NCI-H526 (cell line): Measurements from ENCODE around the gene EIF4B.
"Not testable (repeated sequence)": the region's sequence is repeated elsewhere in the genome, so short reads cannot be mapped to it uniquely, and the experiment has no call there.

Experiments
- DNase-seq, 2 experiments: peaks; one replicate each; lab custom pipeline; 2025; lab: John Stamatoyannopoulos, UW

EIF4B gene, protein sequence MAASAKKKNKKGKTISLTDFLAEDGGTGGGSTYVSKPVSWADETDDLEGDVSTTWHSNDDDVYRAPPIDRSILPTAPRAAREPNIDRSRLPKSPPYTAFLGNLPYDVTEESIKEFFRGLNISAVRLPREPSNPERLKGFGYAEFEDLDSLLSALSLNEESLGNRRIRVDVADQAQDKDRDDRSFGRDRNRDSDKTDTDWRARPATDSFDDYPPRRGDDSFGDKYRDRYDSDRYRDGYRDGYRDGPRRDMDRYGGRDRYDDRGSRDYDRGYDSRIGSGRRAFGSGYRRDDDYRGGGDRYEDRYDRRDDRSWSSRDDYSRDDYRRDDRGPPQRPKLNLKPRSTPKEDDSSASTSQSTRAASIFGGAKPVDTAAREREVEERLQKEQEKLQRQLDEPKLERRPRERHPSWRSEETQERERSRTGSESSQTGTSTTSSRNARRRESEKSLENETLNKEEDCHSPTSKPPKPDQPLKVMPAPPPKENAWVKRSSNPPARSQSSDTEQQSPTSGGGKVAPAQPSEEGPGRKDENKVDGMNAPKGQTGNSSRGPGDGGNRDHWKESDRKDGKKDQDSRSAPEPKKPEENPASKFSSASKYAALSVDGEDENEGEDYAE

DNA sequence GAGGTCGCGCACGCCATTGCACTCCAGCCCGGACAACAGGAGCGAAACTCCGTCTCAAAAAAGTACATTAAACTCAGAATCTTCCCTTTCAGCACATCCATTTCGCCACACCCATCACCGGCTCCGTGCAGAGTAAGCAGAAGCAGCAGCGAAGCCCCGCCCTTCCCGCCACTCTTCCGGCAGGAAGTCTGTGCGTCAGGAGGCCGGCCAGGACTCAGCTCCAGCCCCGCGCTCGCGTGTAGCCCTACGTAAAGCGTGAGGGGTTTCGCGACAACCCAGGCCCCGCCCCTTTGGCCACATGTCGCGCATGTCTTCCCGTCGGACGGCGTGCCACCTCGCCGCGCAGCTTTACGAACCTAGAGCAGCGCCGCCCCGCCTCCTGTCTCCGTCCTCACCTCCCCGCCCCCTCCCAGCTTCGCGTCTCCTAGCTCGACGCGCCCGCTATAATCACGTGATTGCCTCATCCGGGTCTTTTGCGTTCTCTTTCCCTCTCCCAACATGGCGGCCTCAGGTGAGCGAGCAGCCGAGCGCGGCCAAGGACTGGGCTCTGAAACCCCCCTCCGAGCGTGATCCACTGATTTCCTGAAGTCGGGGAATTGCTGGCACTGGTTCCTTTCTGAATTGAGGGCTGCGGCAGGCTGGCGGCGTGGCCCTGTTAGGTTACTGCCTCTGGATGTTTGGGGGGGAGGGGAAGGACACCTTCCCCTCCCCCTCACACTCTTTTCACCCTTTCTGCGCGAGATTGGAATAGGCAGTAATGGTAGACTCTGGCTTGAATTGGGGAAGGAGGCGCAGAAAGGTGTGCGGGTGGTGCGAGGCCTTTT, at the start of gene EIF4B:
TSS of gene EIF4B (plus strand) at position 471 of the 824 bp plus-strand sequence. CDS start at position 499, 28 bp downstream.
- peak; percentile 98 to 100 for DNase-seq

DNA sequence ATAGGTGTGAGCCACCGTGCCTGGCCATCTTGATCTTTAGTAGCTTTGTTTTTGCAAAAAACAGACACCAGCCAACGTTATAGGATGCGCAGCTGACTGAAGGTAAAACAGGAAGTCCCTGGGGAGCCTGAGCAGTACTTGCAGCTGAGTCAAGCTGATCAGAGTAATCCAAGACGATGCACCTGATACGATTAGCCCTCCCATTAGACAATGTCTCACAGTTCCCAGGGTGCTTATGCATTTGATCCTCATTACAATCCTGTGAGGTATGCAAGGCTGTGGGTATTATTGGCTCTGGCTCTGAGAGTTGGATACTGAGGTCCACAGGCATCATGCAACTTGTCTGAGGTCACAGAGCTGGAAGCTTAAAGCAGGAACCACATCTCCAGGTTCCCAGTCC, 49.3 kb upstream of the EIF4B start:
- peak; percentile 53 to 66 for DNase-seq

DNA sequence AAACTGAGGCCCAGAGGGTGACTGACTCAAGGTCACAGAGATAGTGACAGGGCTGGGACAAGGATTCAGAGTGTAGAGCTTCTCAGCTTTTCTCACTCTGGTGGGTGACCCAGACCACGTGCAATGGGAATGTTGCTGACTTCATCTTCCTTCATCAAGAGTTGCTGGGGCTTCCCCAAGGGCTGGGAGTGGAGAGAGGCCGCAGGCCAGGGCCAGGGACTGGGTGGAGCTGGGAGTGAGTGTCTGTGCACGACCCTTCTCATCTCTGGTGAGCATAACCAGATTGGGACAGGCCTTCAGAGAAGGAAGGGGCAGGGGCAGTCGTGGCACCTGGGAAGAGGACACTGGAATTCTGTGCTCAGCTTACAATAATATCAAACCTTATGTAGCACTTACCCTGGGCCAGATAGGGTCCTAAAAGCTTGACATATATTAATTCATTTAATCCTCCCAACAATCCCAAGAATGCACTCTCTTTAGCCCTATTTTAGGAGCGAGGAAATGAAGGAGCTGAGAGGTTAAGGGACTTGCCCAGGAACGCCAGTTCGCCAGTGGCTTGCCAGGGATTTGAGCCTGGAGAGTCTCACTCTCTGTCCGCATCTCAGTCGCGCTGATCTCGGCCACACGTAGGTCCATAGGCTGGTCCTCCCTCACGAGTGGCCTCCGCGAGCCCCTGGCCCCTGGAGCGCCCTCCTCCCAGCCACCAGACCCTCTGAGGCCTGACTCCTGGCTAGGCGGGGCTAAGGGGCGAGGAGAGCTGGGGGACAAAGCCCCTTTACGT, 41.5 kb upstream of the EIF4B start:
- no peak for DNase-seq

DNA sequence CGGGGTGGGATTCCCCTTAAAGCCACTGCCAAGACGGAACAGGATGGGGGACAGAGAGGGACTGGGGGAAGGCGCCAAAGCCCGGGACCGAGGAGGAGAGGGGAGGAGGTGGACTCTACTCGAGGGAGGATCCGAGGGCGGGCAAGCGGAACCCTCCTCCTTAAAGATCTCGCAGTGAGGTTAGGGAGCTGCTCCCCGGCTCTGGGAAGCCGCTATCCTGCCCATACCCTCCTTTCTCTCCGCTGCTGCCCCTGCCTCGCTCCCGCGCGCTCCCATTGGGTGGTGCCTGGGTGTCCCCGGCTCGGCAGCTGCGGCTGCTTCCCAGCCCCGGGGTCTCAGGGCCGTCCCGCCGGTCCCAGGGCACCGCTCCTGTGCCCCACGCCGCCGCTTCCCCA, 40.9 kb upstream of the EIF4B start:
- DNase-seq, result no peak

DNA sequence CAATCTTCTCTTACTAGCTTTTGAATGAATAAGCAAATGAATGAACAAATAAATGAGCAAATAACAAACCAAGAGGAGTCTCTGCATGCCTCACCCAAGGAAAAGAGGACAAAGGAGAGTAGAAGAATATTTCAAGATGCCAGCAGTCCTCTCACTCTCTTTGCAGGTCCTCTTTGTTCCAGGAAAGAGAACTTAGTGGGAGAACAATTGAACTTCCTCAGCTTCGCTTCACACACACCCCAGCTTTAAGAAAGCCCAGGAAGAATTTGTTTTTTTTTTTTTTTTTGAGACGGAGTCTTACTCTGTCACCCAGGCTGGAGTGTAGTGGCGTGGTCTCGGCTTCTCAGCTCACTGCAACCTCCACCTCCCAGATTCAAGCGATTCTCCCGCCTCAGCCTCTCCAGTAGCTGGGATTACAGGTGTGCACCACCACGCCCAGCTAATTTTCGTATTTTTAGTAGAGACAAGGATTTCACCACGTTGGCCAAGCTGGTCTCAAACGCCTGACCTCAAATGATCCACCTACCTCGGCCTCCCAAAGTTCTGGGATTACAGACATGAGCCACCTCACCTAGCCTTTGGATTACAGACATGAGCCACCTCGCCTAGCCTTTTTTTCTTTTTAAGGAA, 37.0 kb upstream of the EIF4B start:
- no peak for DNase-seq

DNA sequence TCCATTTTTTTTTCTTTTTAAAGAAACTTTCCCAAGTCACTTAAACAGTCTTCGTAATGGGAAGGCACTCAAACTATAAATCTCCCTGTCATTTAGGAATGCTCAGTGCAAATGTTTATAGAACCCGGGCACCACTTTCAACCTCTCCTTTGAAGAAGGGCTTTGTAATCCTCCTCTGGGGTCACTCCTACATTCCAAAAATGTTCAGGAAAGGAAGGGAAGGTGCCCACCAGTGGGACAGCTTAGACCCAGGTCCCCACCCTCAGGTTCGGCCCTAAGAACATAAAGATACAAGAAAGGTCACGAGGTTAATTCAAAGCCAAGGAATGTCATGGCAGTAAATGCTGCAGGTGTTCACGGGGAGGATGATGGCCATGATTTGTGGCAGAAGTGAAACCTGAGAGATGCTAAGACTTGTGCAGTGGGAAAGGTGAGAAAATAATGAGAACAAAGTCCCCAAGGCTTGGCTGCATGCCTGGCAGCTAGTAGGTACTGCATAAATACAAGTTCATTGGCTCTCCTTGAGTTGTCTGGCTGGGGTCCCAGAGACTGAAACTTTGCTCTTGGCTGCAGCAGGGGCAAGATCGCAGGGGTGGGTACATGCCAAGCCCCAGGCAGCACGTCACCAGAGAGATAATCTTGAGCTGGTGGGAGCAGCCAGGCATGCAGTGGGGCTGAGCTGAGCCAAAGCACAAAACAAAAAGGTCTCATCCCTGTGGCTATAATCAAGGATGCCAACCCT, 36.3 kb upstream of the EIF4B start:
- no peak for DNase-seq

DNA sequence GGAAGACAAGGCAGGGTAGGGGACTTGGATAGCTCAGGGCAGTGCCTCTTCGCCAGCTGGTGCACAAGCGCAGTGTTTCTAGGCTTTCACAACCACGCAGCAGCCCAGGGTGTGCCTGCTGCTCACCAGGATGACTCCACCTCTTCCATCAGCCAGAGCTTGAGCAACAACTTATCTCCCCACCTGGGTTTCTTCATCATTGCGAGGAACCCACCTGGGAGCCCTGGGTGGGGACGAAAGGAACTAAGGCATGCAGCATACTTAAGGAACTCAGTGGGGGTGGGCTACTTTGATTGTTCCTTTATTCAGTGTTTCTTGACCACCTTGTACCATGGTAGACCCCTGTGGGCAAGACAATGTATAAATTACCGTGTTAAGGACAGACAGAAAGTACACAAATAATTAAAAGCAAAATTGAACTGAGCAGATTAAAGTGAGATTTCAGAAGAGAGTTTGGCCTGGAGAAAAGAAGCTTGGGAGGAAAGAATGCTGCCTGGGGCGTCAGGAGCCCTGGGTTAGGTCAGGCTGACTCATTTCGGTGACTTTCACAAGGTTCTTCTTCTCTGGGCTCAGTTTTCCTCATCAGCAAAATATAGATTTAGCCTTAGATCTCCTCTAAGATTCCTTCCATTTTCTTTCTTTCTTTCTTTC, 34.5 kb upstream of the EIF4B start:
- no peak for DNase-seq

DNA sequence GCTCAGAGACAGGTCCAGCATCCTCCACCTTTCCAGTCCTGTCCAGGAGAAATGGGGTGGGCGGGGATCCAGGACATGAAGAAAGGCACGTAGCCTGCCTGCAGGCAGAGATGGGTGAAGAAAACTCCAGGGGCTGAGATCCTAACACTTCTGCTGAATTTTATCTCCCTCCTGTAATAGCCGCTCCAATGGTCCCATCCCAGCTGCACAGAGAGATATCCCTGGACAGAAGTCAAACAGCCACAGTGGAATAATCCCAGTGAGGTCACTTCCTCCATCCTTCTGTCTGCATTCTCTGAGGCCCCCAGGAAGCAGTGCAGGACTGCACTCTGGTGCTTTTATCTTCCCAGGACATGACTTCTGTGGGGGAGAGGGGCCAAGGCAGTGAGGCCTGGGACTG, 31.1 kb upstream of the EIF4B start:
- DNase-seq, result no peak

DNA sequence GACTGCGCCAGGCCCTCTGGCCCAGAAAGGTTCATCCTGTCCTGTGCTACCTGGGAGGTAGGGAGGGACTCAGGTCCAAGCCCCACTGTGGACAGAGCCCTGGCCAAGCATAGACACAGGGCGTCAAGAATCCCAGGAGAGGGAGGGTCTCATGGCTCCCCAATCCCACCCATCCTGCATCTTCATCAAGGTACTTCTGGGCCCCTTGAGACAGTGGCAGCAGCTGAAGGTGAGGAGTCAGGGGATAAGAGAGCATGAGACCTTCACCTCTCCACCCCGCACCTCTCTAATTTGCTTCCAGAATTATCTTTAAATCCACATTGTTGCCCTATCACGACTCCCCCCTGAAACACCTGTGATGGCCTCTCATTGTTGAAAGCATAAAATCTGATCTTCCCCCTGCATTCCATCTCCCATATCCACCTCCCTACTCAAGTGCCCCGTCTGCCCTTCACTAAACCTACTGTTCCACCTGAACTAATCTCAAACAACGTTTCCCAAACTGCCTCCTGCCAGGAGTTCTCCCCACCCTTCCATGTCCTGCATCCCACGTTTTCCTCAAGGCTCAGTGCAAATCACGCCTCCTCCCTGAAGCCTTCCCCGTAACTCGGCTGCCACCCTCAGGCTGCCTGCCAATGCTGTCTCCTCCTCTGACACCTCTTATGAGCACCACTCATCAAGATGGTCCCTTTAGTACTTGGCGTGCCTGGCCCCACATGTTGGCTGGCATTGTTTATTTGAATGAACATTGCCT, 30.3 kb upstream of the EIF4B start:
- DNase-seq, result peak in 1 of 2 experiments; percentile 52

DNA sequence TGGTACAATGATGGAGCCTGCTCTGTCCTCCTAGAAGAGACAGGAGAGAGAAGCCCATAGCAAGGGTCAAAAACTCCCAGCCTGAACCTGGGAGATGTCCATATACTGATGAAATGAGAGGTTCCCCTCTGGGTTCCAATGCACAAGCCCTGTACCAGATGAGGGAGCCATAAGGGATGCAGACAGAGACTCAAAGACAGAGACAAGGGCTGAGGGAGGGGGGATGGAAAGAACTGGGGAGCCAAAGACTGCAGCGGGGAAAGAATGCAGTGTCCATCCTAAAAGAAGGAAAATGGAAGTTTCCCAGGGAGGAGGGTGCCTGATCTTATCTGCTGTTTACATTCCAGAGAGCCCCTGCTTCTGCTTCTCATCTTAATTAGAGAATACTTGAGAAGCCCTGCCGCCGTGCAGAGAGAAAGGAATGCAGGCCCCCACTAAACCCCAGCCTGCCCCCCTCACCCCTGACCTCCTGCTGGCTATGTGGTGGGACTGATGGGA, 29.6 kb upstream of the EIF4B start:
- DNase-seq, result no peak

DNA sequence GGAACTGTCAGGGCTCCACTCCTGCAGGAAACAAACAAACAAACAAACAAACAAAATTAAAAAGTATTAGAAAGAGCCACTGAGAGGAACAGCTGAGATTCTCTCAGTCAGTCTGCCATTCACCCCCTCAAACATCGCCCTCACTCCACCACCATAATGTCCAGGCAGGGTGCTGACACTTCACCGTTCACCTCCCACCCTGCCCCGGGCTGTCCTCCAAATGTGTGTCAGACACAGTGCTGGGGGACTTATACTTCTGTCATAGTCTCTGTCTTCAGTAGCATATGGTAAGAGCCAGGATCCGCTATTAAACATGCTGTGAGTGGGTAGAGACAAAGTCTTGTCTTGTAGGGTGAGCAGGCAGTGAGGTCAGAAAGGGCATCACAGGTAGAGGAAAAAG, 29.1 kb upstream of the EIF4B start:
- no peak for DNase-seq

DNA sequence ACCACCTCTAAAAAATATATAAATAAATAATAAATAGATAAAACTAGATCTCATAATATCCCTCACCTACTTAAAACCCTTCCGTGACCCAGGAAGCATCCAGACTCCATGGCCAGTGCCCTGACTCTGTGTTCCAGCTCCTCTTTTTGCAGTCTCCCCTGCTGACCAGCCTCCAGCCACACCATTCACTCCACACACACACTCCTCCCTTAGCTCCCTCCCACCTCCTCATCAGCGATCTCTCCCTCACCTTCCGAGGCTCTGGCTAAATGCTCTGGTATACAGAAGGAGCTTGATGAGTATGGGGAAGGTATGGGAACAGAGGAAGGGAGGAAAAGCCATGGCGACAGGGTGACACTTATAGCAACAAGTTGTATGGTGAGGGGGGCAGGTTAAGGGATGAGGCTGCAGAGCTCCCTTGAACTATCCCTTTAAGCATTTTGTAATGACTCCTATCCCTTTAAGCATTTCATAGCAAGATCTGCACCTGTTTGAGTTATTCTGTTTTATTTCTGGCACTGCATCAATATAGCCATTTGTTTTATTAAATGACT, 26.1 kb upstream of the EIF4B start:
- DNase-seq, result no peak

DNA sequence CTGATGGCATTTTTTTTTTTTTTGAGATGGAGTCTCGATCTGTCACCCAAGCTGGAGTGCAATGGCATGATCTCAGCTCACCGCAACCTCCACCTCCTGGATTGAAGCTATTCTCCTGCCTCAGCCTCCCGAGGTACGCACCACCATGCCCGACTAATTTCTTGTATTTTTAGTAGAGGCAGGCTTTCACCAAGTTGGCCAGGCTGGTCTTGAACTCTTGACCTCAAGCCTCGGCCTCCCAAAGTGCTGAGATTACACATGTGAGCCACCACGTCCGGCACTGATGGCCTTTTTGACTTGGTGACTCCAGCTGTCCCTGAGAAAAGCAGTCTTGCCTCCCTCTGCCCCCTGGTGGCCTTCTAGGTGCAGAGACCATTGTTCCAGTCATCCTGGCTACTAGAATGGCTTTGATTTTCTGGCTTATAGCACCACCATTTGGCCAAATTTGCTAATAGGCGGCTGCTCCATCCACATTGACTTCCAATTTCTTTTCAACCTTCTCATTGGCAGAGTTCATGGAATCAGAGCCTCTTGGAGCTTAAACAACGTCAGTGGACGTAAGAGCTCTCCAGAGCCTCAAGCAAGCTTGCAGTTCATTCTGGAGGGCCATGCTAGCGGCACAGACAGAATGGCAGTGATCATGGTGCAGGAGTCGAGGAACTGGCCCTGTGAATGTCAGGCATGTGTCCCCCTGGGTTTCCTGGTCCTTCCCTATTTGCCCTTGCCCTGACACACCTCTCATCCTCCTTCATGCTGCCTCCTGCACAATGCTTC, 25.4 kb upstream of the EIF4B start:
- DNase-seq, result peak; percentile 86 to 95

DNA sequence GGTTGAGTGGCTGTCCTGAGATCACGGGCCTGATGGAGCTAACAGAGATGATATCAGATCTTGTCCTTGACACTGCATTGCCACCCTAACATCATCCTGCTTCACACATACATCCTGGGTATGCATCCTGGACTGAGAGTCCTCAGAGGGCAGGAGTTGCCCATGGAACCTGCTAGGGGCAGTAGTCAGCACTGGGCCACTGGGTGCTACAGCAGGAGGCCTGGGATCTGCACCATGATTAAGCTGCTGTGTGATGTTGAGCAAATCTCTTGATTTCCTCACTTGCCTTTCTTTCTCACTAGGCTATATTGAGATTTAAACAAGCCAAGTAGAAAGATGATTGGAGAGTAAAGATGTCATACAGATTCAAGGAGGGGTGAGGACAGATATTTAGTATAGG, 22.1 kb upstream of the EIF4B start:
- DNase-seq, result peak in 1 of 2 experiments; percentile 28

DNA sequence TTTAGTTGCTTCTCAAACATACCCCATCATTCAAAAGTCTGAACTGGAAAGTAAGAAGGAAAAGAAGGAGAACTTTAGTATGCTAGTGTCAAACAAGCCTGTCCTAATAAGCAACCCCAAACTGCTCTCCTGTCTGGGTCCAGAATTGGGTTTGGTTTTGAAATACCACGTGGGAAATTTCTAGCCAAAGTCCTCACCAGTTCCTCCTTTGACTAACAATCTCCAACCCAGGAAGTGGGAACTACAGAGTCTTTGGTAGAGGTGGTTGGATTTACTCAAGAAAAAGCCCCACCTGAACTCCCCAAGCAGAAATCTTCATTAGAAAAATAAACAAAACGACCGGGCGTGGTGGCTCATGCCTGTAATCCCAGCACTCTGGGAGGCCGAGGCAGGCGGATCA, 17.4 kb upstream of the EIF4B start:
- no peak for DNase-seq

DNA sequence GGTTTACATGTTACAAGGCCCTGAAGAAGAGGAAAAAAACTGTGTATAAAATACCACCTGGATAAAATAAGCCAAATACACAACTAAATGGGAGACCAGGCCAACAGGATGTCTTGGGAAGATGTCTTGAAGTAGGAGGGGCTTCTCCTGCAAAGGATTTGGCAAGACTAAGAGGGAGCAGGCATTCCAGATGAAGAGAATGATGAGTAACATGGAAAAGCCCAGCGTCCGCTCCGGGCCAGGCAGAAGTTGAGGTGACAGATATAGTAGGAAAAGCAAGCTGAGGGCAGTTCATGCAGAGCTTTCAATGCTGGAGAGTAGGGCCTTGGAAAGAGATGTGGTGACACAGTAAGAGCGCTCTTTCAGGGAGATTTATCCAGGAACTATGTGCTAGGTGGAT, 16.1 kb upstream of the EIF4B start:
- DNase-seq, result no peak

DNA sequence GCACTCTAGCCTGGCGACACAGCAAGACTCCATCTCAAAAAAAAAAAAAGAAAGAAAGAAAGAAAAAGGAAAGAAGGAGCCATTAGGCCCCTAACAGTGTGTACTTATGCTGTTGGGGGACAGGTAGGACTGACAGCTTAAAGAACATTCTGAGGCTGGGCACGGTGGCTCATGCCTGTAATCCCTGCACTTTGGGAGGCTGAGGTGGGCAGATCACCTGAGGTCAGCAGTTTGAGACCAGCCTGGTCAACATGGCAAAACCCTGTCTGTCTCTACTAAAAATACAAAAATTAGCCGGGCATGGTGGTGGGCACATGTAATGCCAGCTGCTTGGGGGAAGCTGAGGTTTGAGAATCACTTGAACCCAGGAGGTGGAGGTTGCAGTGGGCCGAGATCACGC, 14.0 kb upstream of the EIF4B start:
- not testable (repeated sequence) for DNase-seq
